Cardiac fibroblast (primary cell): ENCODE results near the gene UTS2B.

Experiments used
- DNase-seq, 2 donors: peaks; one replicate each; pipeline versions ENCODE4 v3.0.0 to v3.0.0-alpha.2; 2010; ENCODE audit warnings: low read depth in 2 of 2
- H3K4me3 ChIP-seq, 2 donors: replicated peaks in 1 of 2; 1 replicate in 1 of 2; 2 replicates in 1 of 2; pipeline ENCODE4 v1.5.1; 2011; ENCODE audit warnings: low read depth in 2 of 2, low read length in 2 of 2, mild to moderate bottlenecking in 2 of 2, moderate library complexity in 1 of 2
- TF ChIP-seq, protein P1 (sequence below): IDR thresholded peaks from one replicate; pipeline ENCODE4 v1.5.1; 2011; ENCODE audit warnings: low read depth, mild to moderate bottlenecking, low read length, inconsistent platforms

Gene UTS2B

DNA sequence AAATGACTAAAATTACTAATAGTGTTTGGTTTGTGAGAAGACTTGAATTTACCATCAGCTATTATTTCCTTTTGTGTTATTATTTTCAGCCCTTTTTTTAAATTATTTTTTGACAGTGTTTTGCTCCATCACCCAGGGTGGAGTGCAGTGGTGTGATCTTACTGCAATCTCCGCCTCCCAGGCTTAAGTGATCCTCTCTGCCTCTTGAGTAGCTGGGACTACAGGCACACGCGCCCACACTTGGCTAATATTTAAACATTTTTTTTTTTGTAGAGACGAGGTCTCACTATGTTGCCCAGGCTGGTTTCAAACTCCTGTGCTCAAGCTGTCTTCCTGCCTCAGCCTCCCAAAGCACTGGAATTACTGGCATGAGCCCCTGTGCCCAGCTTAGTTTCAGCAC lies 31.7 kb upstream of the UTS2B start:
- H3K4me3 ChIP-seq = no peak overlapping the region
- TF ChIP-seq, protein P1, sequence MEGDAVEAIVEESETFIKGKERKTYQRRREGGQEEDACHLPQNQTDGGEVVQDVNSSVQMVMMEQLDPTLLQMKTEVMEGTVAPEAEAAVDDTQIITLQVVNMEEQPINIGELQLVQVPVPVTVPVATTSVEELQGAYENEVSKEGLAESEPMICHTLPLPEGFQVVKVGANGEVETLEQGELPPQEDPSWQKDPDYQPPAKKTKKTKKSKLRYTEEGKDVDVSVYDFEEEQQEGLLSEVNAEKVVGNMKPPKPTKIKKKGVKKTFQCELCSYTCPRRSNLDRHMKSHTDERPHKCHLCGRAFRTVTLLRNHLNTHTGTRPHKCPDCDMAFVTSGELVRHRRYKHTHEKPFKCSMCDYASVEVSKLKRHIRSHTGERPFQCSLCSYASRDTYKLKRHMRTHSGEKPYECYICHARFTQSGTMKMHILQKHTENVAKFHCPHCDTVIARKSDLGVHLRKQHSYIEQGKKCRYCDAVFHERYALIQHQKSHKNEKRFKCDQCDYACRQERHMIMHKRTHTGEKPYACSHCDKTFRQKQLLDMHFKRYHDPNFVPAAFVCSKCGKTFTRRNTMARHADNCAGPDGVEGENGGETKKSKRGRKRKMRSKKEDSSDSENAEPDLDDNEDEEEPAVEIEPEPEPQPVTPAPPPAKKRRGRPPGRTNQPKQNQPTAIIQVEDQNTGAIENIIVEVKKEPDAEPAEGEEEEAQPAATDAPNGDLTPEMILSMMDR = no peak

DNA sequence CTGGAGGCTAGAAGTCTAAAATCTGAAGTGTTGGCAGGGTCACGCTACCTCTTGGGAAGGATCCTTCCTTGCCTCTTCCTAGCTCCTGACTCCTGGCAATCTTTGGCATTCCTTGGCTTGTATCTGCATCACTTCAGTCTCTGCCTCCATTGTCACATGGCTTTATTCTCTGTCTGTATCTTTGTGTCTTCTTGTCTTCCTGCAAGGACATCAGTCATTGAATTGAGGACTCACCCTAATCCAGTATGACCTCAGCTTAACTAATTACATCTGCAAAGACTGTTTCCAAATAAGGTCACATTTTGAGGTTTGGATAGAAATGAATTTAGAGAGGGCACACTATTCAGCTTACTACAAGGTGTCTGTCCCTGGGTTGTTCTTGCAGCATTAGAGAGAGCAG lies 31.1 kb upstream of the UTS2B start:
- TF ChIP-seq, protein P1 = no peak
- no peak for DNase-seq
- H3K4me3 ChIP-seq = no peak overlapping the region

More for the DNA sequence above, 31.7 kb upstream of the UTS2B start:
- no peak for DNase-seq

DNA sequence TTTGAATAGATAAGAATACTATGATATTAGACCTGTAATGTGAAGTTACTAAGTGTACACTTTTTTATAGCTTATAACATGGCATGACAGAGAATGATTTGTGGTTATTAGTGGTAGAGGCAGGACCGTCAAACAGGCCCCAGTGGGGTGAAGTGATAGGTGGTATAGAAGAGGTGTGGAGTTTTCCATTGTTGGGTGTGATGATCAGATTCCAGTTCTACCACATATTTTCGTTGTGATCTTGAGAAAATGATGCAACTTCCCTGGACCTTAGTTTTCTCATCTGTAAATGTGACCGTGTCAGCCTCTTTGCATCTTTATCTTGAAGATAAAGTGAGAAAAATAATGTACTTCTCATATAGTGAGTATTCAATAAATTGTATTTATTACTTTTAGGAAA lies 30.3 kb upstream of the UTS2B start:
- H3K4me3 ChIP-seq = no peak overlapping the region
- no peak for DNase-seq
- TF ChIP-seq, protein P1 = no peak

- TF ChIP-seq, protein P1 = no peak
- H3K4me3 ChIP-seq = no peak overlapping the region
- DNase-seq = no peak
Observed at GRCh38 chr3:191358929-191359328, 28.6 kb upstream of the UTS2B start.

DNA sequence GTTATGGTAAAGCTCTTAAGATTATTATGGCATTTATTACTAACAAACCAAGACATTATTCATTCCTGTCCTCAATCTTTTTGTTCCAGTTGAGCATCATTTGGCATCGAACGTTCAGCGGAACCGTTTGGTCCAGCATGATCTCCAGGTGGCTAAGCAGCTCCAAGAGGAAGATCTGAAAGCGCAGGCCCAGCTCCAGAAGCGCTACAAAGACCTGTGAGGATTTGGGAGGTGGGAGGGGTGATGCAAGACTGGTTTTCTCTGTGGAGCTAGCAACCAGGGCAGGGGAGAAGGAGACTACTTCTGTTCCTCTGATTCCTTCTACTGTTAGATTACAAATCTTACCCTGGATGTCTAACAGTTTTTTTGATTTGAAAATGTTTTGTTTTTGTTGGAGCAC lies 27.6 kb upstream of the UTS2B start:
- TF ChIP-seq, protein P1 = no peak
- no peak overlapping the region for H3K4me3 ChIP-seq
- no peak for DNase-seq

- no peak overlapping the region for H3K4me3 ChIP-seq
- peak; percentile 73 to 83 for DNase-seq
- TF ChIP-seq, protein P1 = no peak
Observed at GRCh38 chr3:191356631-191357439, 26.5 kb upstream of the UTS2B start.
